ENCODE results near the gene PSENEN.

GRCh38 chr19:35782589-35782988 lies 37.1 kb downstream of the PSENEN start:
- TF ChIP-seq CTCF (IDR thresholded peaks at IDR 0.05) (no peak), ZFX (IDR thresholded peaks at IDR 0.05; ENCODE audit: borderline replicate concordance) (no peak)
